PC-9 (cell line): ENCODE results near the gene ZNF331. TPM values are rescaled to one million over a fixed set of nuclear protein-coding genes. Genes with fewer than 3 reads are reported as not detected.
"Not testable (repeated sequence)": the region's sequence is repeated elsewhere in the genome, so short reads cannot be mapped to it uniquely, and the experiment has no call there.

Experiments
- BruUV-seq: library from RNA; stranded (reverse); fragments of 400-500 nt; replicated peaks from 2 replicates; lab custom pipeline; 2021; lab: Mats Ljungman, UMichigan
- CTCF ChIA-PET: fragments of 300-600 bp; sonication (Branson Sonifier 250); formaldehyde crosslinking; loops from one replicate; lab custom pipeline; 2022; ENCODE audit warnings: antibody characterized with exemption; lab: Charles Lee
- POLR2A ChIA-PET: fragments of 300-600 bp; sonication (Branson Sonifier 250); formaldehyde crosslinking; loops from one replicate; lab custom pipeline; 2022; ENCODE audit warnings: antibody characterized with exemption; ENCODE audit not compliant: unreplicated experiment; lab: Charles Lee
- DNase-seq, 2 experiments: peaks; one replicate each; pipeline versions ENCODE4 v3.0.0 to v3.0.0-alpha.2; 2015 to 2022; ENCODE audit warnings: mixed read lengths in 1 of 2
- H2AFZ ChIP-seq: fragments of 200-600 bp; sonication (generic); 2 replicates; pipeline ENCODE4 v1.8.1; 2017; ENCODE audit warnings: antibody characterized with exemption
- H3F3A ChIP-seq: fragments of 200-600 bp; sonication (generic); 2 replicates; pipeline ENCODE4 v1.8.1; 2017; ENCODE audit warnings: antibody characterized with exemption, mild to moderate bottlenecking, low read depth; ENCODE audit not compliant: insufficient read depth
- H3K27ac ChIP-seq: fragments of 200-600 bp; sonication (generic); 2 replicates; pipeline ENCODE4 v1.6.1; 2016; ENCODE audit warnings: mixed run types
- H3K27me3 ChIP-seq: fragments of 200-600 bp; sonication (generic); 2 replicates; pipeline ENCODE4 v1.6.1; 2016; ENCODE audit warnings: low read depth, mixed run types; ENCODE audit not compliant: insufficient read depth
- H3K36me3 ChIP-seq: fragments of 200-600 bp; sonication (generic); 2 replicates; pipeline ENCODE4 v1.6.1; 2016; ENCODE audit warnings: low read depth, mixed run types
- H3K4me1 ChIP-seq: fragments of 200-600 bp; sonication (generic); replicated peaks from 2 replicates; pipeline ENCODE4 v1.6.1; 2016; ENCODE audit warnings: mixed run types; ENCODE audit not compliant: insufficient read depth
- H3K4me2 ChIP-seq: fragments of 200-600 bp; sonication (generic); 2 replicates; pipeline ENCODE4 v1.6.1; 2017; ENCODE audit warnings: mixed run types
- H3K4me3 ChIP-seq: fragments of 200-600 bp; sonication (generic); 2 replicates; pipeline ENCODE4 v1.6.1; 2016; ENCODE audit warnings: mixed run types
- H3K79me2 ChIP-seq: fragments of 200-600 bp; sonication (generic); 2 replicates; pipeline ENCODE4 v1.6.1; 2017; ENCODE audit warnings: low read depth, mixed run types
- H3K9me2 ChIP-seq: fragments of 200-600 bp; sonication (generic); 2 replicates; pipeline ENCODE4 v1.8.1; 2017; ENCODE audit warnings: mild to moderate bottlenecking; ENCODE audit not compliant: insufficient read depth
- H3K9me3 ChIP-seq: fragments of 200-600 bp; sonication (generic); 2 replicates; pipeline ENCODE4 v1.8.1; 2016; ENCODE audit warnings: low read depth; ENCODE audit not compliant: insufficient read depth
- H4K20me1 ChIP-seq: fragments of 200-600 bp; sonication (generic); 2 replicates; pipeline ENCODE4 v1.8.1; 2017; ENCODE audit not compliant: insufficient read depth
- CTCF ChIP-seq: fragments of 200-600 bp; sonication (generic); conservative IDR thresholded peaks from 2 replicates; pipeline ENCODE4 v1.6.1; 2017; ENCODE audit warnings: mixed run types, antibody characterized with exemption, mild to moderate bottlenecking, moderate library complexity
- EZH2 ChIP-seq: fragments of 200-600 bp; sonication (generic); IDR thresholded peaks from 2 replicates; pipeline ENCODE4 v1.8.0; 2017; ENCODE audit warnings: antibody characterized with exemption, low read depth
- intact Hi-C: fragments of 100-400 bp; cut with micrococcal nuclease; formaldehyde crosslinking; loops from one replicate; pipeline ENCODE4 v1.10.0; 2022; ENCODE audit not compliant: unreplicated experiment
- total RNA-seq: library from RNA; stranded (reverse); gene quantifications from 2 replicates; pipeline ENCODE4 v1.2.3, GENCODE V29; 2021

ZNF331 gene
- total RNA-seq, 1 experiment from 2014 or later: 39.2 TPM

GRCh38 chr19:53503671-53504364 is 34.1 kb upstream of the ZNF331 start:
- H4K20me1 ChIP-seq, DNase-seq, H3F3A ChIP-seq, H3K9me3 ChIP-seq, H3K9me2 ChIP-seq, H3K4me3 ChIP-seq, H3K27ac ChIP-seq, intact Hi-C loops, H3K79me2 ChIP-seq, POLR2A ChIA-PET, CTCF ChIA-PET, H3K4me1 ChIP-seq, H3K27me3 ChIP-seq, BruUV-seq, H3K4me2 ChIP-seq, H2AFZ ChIP-seq, H3K36me3 ChIP-seq: not testable (repeated sequence)

GRCh38 chr19:53504365-53504703 is 33.6 kb upstream of the ZNF331 start:
- H3K4me1 ChIP-seq, H3K36me3 ChIP-seq, H3K79me2 ChIP-seq, intact Hi-C loops, H3K4me3 ChIP-seq, H3K27ac ChIP-seq, DNase-seq, H3K27me3 ChIP-seq, CTCF ChIA-PET, H4K20me1 ChIP-seq, POLR2A ChIA-PET, BruUV-seq, H3K9me3 ChIP-seq, H3K4me2 ChIP-seq, H2AFZ ChIP-seq, H3K9me2 ChIP-seq, H3F3A ChIP-seq: not testable (repeated sequence)
- TF ChIP-seq CTCF: peak; percentile 46

- no peak overlapping the region for H3K4me2 ChIP-seq
- no peaks in the 10 kb centered on the region for H3K36me3 ChIP-seq
- H3K27ac ChIP-seq: no peak overlapping the region
- H3K27me3 ChIP-seq: no peaks in the 10 kb centered on the region
- POLR2A ChIA-PET: no interaction called here
- H3F3A ChIP-seq: no peaks in the 10 kb centered on the region
- intact Hi-C loops: no loop called here
- no peak for TF ChIP-seq CTCF
- TF ChIP-seq EZH2: no peak
- no peaks in the 10 kb centered on the region for H4K20me1 ChIP-seq
- peaks cover 4% of the 10 kb centered on the region; the same call in 1 of the 2 replicates for H3K9me3 ChIP-seq
- no peak for DNase-seq
- CTCF ChIA-PET: no interaction called here
- H3K4me1 ChIP-seq: 0 out of 2 replicates have a peak, but pooled peaks cover 3% of the 10 kb centered on the region
- H3K79me2 ChIP-seq: no peaks in the 10 kb centered on the region
- H2AFZ ChIP-seq: no peak overlapping the region
- no peak overlapping the region for H3K4me3 ChIP-seq
- no TSS peak for BruUV-seq
- H3K9me2 ChIP-seq: no peaks in the 10 kb centered on the region
These were observed 33.1 kb upstream of the ZNF331 start for GRCh38 chr19:53504885-53505284.

GRCh38 chr19:53506728-53507127 is 31.2 kb upstream of the ZNF331 start:
- no peak for TF ChIP-seq CTCF
- TF ChIP-seq EZH2: no peak
- ChIA-PET CTCF (no interaction called here), POLR2A (no interaction called here)
- intact Hi-C loops: no loop called here
- Histone ChIP-seq H3K4me2 (no peak overlapping the region), H3K4me3 (no peak overlapping the region), H3K9me3 (peaks cover 4% of the 10 kb centered on the region; the same call in 1 of the 2 replicates), H2AFZ (no peak overlapping the region), H3K27ac (no peak overlapping the region), H3K4me1 (0 out of 2 replicates have a peak, but pooled peaks cover 3% of the 10 kb centered on the region), H3K27me3 (no peaks in the 10 kb centered on the region), H3K79me2 (no peaks in the 10 kb centered on the region), H3K9me2 (no peaks in the 10 kb centered on the region), H3F3A (no peaks in the 10 kb centered on the region), H4K20me1 (no peaks in the 10 kb centered on the region), H3K36me3 (no peaks in the 10 kb centered on the region)
- DNase-seq: no peak
- BruUV-seq: no TSS peak
